ENCODE data around the gene DPM3. TPM values are rescaled to one million over a fixed set of nuclear protein-coding genes. Genes with fewer than 3 reads are reported as not detected.

Gene DPM3
- total and polyA plus RNA-seq, 9 of the 15 experiments (the other 6 are each of a cell fraction or from before 2014, with no cell fraction given), result 3.7 to 120 (median 36.4) TPM

DNA sequence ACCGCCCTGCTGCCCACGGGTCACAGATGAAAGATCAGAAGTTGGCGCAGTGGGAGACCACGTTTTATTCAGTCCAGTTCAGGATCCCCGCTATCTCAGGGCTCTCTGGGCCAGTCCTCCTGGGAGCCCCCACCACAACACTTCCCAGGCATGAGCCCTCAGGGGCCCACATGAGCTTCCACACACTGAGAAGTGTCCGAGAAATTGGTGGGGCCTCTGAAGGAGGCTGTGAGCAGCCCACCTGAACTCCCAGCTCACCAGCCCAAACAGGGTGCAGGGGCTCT is 45.4 kb upstream of the DPM3 start (continued):
- TF ChIP-seq, protein P1, sequence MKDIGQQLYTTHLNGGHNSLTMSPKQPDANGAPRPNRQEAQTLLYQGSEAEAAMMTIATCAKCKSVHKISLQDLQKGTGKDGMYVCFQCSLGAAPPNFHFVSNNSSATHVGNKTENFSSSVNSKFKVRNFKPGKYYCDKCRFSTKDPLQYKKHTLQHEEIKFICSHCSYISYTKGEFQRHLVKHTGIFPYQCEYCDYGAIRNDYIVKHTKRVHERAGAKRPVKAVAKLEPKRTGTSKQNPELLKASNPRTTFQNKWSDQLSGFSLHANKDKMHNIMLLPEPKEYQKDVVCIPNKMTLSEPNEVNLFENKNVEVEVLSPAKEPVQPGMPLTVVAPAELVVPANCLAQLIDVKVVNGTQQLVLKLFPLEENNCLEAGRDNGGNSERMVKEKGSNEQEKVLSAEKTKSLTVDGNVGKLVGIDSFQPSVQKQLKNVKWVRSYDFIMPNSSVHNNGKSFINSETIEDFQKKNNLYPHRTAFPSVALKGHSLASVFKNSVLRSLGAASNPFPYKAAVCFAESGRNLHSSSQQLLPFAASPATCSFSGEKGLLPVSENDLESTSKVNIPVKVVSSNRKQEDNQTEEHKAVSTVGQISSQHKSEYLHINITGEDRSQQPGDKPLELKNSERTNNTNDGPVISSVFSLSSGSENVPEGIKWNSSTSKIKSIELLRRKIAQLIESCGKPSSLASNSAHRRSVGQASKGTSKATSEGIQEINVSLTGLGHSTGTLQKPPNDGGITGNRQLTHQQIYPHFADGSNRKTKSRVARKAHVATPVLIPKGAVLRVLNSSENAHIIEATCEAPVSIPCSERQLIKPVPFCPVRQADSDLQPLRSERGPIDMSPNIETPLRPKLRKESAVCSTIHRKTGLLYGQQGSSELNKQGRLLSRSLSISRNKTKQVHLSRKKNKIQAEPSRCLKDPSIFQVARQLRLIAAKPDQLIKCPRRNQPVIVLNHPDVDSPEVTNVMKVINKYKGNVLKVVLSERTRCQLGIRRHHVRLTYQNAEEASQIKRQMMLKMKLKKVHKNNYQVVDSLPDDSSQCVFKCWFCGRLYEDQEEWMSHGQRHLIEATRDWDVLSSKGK (CRISPR knock-in tag; IDR thresholded peaks at IDR 0.05), result no peak
- TF ChIP-seq MYNN (IDR thresholded peaks at IDR 0.05) (no peak), MYNN (CRISPR knock-in tag; IDR thresholded peaks at IDR 0.05) (no peak), SMARCE1 (IDR thresholded peaks at IDR 0.05) (no peak), GABPB1 (CRISPR knock-in tag; IDR thresholded peaks at IDR 0.05) (no peak), ZBTB1 (CRISPR knock-in tag; IDR thresholded peaks at IDR 0.05; ENCODE audit: borderline replicate concordance, low read depth) (no peak), NUFIP1 (IDR thresholded peaks at IDR 0.05; ENCODE audit: partially characterized antibody) (no peak), NR1H2 (CRISPR knock-in tag; IDR thresholded peaks at IDR 0.05) (no peak), GABPB2 (CRISPR knock-in tag; conservative IDR thresholded peaks at IDR 0.05) (no peak), CBX2 (IDR thresholded peaks at IDR 0.05; ENCODE audit: insufficient read depth, low read length, poor library complexity, severe bottlenecking) (no peak), KLF1 (tag; IDR thresholded peaks at IDR 0.05) (no peak), TCFL5 (CRISPR knock-in tag; conservative IDR thresholded peaks at IDR 0.05) (no peak), ZNF668 (CRISPR knock-in tag; IDR thresholded peaks at IDR 0.05) (no peak)

Data from K562 (cell line).